ENCODE data around the gene AP1S2.

- TF ChIP-seq CTCF (conservative IDR thresholded peaks at IDR 0.05; ENCODE audit: low read length) (no peak), EZH2phosphoT487 (IDR thresholded peaks at IDR 0.05; ENCODE audit: borderline replicate concordance) (no peak)
Observed at GRCh38 chrX:15853586-15854079, 980 bp downstream of the AP1S2 start.

Data from Loucy (cell line).